HG03045 (cell line): ENCODE data around the gene MRPS10.
A peak's percentile ranks its signal among the peaks of the same experiment; 100 is the strongest.

ENCODE experiments used
- ATAC-seq: cut with Tn5 transposase; IDR thresholded peaks from one replicate; pipeline ENCODE4 v1.9.1; 2021; ENCODE audit warnings: mild to moderate bottlenecking, moderate library complexity; ENCODE audit not compliant: unreplicated experiment

MRPS10 gene

DNA sequence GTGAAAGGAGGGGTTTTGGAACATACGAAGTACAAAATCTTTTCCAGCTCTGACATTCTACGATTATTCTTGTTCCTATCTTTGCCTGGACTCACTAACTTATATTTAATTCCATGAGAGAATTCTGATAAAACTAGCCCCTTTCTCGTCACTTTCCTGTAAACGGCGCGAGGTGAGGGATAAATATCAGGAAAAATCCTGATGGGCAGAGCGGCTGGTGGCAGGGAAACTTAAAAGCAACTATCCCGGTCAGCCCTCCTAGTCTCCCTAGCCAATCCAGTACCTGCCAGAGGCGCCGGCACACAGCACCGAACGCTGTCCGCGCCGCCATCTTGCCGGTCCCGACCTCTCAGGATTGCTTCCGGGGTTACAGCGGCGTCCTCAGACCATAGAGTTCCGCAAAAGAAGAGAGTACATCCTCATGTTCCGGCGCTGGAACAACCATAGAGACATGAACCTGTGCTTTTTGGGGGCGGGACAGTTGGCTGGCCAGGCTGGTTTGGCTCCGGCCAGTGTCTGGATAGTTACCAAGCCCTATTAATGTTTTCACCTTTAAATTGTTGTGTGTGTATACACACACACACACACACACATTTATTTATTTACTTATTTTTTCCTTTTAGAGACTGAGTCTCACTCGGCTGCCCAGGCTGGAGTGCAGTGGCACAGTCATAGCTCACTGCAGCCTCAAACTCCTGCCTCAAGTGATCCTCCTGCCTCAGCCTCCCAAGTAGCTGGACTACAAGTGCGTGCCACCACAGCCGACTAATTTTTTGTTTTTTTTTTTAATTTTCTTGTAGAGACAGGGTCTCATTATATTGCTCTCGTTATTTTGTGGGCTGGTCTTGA lies at the start of gene MRPS10:
Gene MRPS10, minus strand, starts transcription at position 343 of the 849 bp plus-strand sequence. Its CDS starts 12 bp downstream, at position 331.
- peak; percentile 92 for ATAC-seq

DNA sequence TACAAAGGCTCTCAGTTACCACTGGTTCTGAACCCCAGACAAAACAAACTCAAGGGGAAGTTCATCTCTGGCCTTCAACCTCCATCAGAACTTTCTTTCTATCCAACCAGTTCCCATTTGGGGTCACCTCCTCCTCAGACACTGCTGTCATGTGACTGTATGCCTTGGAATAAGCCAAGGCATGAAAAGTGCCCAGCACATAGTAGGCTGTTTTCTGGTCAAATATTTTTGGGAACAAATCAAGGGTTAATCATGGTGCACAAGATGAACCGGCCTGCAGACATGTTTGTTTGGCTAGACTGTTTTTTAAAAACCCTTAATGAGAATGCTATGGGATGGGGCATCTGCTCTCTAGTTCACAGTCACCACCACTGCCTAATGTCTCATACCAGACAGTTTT lies 48.9 kb upstream of the MRPS10 start:
- ATAC-seq, result no peak

GRCh38 chr6:42264852-42265390 lies 47.3 kb upstream of the MRPS10 start:
- no peak for ATAC-seq

GRCh38 chr6:42264162-42264851 lies 46.6 kb upstream of the MRPS10 start:
- no peak for ATAC-seq

DNA sequence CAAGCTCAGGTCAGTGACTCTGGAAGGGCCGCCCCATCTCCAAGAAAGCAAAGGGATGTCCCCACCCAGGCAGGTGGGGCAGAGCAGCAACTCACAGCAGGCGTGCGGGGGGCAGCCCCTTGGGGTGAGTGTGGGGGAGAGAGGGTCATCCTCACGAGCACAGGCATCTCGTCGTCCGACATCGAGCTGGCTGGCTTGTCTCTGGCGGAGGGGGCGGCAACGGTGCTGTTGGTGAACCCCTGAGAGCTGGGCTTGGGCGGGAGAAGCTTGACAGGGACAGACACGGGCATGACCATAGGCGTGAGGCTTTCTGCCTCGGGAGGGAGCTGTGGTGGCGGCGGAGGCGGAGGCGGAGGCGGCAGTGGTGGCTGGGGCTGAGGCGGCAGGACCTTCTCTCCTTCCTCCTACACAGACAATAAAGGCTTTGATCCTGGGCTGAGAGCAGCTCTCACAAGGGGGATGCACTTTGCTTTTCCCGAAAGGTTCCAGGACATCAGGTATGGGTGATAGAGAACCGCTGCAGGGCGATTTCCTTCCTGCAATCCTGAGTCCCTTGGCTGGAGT lies 45.6 kb upstream of the MRPS10 start:
- no peak for ATAC-seq

- ATAC-seq, result no peak
These were observed 43.3 kb upstream of the MRPS10 start for GRCh38 chr6:42260972-42261371.

DNA sequence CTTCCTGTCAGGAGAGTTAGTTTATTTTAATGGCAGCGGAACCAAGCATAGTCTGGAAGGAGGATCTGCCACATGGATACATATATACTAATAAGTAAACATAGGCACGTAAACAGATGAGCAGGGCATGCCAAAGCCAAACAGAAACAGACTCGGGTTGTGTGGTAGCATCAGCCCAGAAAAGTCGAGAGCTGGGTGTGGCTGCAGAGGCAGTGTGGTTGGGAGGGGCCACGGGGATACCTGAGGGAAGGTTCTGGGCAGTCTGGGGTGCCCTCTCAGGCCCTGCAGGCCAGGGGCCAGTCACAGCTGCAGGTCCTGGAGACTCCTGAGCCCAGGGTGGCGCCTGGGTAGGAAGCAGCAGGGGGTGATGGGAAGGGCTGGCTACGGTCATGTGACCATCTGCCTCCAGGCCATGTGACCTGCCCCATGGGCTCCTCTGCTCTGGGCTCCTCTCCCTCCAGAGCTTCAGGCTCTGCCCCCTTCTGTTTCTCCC lies 42.8 kb upstream of the MRPS10 start:
- no peak for ATAC-seq

DNA sequence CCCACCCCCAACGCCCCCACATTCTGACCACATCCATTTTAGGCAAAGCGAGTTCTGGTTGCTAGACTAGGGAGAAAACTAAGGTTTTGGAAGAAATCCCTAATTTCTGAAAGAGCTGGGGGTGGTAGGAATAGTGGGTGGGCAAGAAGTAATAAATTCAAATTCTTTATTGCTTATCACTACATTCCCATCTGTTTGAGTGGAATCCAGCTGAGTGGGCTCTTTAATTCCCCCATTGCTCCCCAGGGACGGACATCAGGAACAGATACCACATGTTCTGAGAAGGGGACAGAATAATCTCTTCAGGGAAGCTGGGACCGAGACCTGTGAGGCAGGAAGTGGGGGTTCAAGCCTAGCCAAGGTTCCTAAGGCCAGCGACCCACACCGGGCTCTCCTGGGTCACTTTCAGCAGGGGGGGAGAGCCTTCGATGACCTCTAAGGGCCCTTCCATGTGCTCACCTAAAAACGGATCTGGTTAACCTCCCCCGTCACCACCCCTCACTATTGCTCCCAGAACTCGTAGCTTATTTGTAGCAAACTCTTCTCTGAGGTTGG lies 42.3 kb upstream of the MRPS10 start:
- ATAC-seq, result no peak

GRCh38 chr6:42259286-42259685 lies 41.6 kb upstream of the MRPS10 start:
- no peak for ATAC-seq

DNA sequence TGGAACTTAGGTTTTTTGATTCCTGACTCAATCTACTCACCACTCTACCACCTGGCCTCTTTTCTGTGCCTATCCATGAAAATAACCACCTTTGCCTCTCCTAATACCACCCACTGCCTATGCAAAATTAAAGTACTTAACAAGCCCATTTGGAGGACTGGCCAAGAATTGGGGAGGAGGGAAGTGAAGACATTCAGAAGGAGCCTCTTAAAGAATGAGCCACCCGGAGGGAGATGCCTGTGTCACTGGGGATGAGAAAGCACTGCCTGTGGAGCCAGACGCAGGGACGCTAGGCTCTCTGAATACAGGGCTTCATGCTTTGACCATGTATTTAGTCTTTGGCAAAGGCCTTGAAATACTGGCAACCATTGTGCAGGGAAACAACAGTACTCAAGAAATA lies 40.0 kb upstream of the MRPS10 start:
- no peak for ATAC-seq

DNA sequence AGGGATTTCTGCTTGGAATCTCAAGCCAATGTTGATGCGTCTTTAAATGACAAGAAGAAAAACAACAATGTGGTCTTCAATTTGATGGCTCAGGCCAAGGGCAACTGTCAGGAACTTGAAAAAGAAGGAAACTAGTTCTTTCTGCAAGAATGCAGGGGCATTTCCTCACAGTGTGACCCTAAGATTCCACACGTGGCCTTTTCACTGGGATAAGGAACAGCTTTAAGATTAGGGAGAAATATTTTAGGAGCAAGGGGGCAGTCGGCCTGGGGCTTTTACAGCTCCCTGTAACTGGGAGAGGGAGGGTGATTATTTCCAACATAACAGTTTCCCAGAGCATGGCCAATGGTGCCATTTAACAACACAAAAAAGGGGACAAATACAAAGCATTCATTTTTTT lies 39.4 kb upstream of the MRPS10 start:
- no peak for ATAC-seq

GRCh38 chr6:42255050-42255449 lies 37.4 kb upstream of the MRPS10 start:
- ATAC-seq, result no peak

GRCh38 chr6:42254505-42254904 lies 36.8 kb upstream of the MRPS10 start:
- ATAC-seq, result no peak

GRCh38 chr6:42251911-42252637 lies 34.4 kb upstream of the MRPS10 start:
- no peak for ATAC-seq

GRCh38 chr6:42251500-42251899 lies 33.8 kb upstream of the MRPS10 start:
- no peak for ATAC-seq

DNA sequence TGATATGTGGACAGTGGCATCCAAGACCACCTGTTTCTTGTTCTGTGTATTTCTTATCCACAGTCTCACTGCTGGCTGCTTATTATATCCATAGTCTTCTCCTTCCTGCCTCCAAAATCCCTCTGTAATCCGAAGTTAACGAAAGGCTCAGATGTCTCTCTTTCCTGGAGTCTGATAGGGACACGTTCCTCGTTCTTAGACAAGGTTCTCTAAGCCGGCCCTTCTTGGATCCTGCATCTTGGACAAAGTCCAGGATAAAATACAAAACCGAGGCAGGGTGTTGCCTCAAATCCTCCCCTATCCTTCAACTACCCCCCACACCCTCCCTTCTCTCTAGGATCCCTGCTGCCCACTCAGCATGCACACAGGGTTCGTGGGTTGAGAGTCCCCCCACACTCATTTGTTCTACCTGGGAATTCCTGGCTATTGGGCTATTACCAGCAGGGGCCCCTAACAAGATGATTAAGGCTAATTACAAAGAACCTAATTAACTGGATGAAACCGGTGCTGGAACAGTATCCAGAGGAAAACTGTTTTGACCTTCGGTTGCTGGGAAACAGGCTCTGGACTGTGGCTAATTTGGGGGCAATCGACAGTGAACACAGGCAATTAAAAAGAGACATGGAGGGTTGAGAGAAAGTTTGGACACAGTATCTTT lies 32.7 kb upstream of the MRPS10 start:
- ATAC-seq, result no peak

DNA sequence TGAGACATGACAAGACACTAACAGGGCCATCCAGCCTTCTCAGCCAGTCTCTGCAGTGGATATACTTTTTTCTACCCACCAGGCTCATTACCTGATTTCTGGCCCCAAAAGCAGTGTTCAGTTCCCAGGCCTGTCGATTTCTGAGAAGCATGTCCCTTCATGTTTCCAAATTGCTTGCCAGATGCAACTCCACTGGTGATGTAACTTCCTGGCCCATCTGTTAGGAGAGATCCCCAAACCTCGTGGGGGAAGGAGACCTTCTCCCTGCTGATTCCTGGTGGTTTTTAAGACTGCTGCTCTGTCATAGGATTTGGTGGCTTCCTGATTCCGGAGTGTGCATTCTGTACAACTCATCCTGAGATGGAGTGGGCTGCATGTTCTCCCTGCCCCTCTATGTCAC lies 31.6 kb upstream of the MRPS10 start:
- no peak for ATAC-seq

DNA sequence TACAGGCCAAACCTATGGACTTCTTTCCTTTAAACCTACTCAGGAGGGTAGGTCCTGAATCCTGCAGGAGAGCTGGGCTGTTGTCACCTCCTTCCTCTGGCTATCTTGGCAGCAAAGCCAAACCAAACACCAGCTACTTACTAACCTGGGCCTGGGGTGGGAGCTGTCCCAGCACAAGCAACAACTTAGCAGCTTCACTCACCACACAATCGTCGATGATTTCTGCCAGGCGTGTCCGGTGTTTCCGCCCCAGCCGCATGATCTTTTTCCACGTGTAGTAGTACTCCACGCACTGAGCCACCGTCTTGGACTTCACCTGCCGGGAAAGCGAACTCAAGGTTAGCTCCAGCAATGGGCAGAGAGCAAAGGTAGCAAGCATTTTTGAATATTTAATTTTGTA lies 25.4 kb upstream of the MRPS10 start:
- ATAC-seq, result no peak

- no peak for ATAC-seq
These were observed 24.3 kb upstream of the MRPS10 start for GRCh38 chr6:42241915-42242314.

DNA sequence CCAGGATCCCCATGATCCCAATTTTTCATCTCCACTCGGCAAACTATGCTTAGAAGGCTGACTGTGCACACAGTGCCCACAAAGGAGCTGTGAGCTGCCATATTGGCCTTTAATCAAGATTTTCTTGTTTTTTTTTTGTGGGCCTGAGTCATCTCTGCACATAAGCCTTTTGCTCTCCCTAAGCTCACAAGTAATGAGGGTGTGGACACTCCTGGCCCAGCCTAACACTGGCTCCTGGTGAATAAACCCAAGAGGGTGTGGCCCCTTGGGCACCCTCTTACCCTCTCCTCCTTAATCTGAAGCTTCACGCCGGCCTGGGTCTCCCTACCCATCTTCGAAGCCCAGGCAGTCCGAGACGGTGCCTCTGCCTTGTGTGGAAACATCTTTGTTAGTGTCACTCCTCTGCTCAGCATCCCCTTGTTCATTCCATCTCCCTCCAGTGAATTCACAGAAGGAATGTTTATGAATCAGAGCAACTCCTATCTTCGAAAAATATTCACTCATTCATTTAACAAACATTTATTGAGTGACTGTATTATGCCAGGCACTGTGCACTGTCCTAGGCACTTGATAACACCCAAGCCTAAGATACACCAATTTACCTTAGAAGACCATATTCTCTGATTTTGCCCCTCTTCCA lies 22.2 kb upstream of the MRPS10 start:
- ATAC-seq, result no peak
